PC-3 (cell line): ENCODE results near the gene LGALS7. TPM values are rescaled to one million over a fixed set of nuclear protein-coding genes. Genes with fewer than 3 reads are reported as not detected.

Experiments used
- ATAC-seq: fragments of 200-7000 bp; cut with Tn5 transposase; 2 replicates; pipeline ENCODE4 v1.9.1; 2020; ENCODE audit warnings: mild to moderate bottlenecking, moderate library complexity
- BruUV-seq: library from RNA; stranded (reverse); fragments of 400-500 nt; replicated peaks from 2 replicates; lab custom pipeline; 2021; lab: Mats Ljungman, UMichigan
- CTCF ChIA-PET: fragments of 300-600 bp; sonication (Branson Sonifier 250); formaldehyde crosslinking; loops from one replicate; lab custom pipeline; 2022; ENCODE audit warnings: antibody characterized with exemption; lab: Charles Lee
- POLR2A ChIA-PET: fragments of 300-600 bp; sonication (Branson Sonifier 250); formaldehyde crosslinking; loops from one replicate; lab custom pipeline; 2022; ENCODE audit warnings: antibody characterized with exemption; ENCODE audit not compliant: unreplicated experiment; lab: Charles Lee
- DNase-seq: peaks from one replicate; pipeline ENCODE4 v3.0.0-alpha.2; 2015
- H2AFZ ChIP-seq: fragments of 300-600 bp; sonication (generic); 2 replicates; pipeline ENCODE4 v1.6.0; 2016; ENCODE audit warnings: antibody characterized with exemption, low read length
- H3F3A ChIP-seq: fragments of 300-600 bp; sonication (generic); one replicate; pipeline ENCODE4 v1.6.0; 2017; ENCODE audit warnings: antibody characterized with exemption, low read length, control low read depth, mild to moderate bottlenecking; ENCODE audit not compliant: unreplicated experiment
- H3K27ac ChIP-seq: fragments of 300-600 bp; sonication (generic); 2 replicates; pipeline ENCODE4 v1.5.1; 2016; ENCODE audit warnings: mild to moderate bottlenecking, low read length
- H3K27me3 ChIP-seq: fragments of 300-600 bp; sonication (generic); 2 replicates; pipeline ENCODE4 v1.6.1; 2016; ENCODE audit warnings: low read length, mixed read lengths
- H3K36me3 ChIP-seq: fragments of 300-600 bp; sonication (generic); 2 replicates; pipeline ENCODE4 v1.6.1; 2016; ENCODE audit warnings: low read depth, mixed run types, low read length, mixed read lengths
- H3K4me1 ChIP-seq: fragments of 300-600 bp; sonication (generic); 2 replicates; pipeline ENCODE4 v1.5.1; 2016; ENCODE audit warnings: low read length; ENCODE audit not compliant: insufficient read depth
- H3K4me2 ChIP-seq: fragments of 300-600 bp; sonication (generic); 2 replicates; pipeline ENCODE4 v1.6.0; 2016; ENCODE audit warnings: low read length
- H3K4me3 ChIP-seq: fragments of 300-600 bp; sonication (generic); 2 replicates; pipeline ENCODE4 v1.5.1; 2016; ENCODE audit warnings: mild to moderate bottlenecking, low read length, mixed read lengths
- H3K79me2 ChIP-seq: fragments of 300-600 bp; sonication (generic); 2 replicates; pipeline ENCODE4 v1.6.1; 2017; ENCODE audit warnings: low read length, mixed read lengths
- H3K9ac ChIP-seq: fragments of 300-600 bp; sonication (generic); 2 replicates; pipeline ENCODE4 v1.6.0; 2016; ENCODE audit warnings: mild to moderate bottlenecking, low read length
- H3K9me2 ChIP-seq: fragments of 300-600 bp; sonication (generic); replicated peaks from 2 replicates; pipeline ENCODE4 v1.6.1; 2016; ENCODE audit warnings: mixed run types, low read length, mixed read lengths
- H3K9me3 ChIP-seq: fragments of 300-600 bp; sonication (generic); 2 replicates; pipeline ENCODE4 v1.6.1; 2016; ENCODE audit warnings: low read length, mixed read lengths
- H4K20me1 ChIP-seq: fragments of 300-600 bp; sonication (generic); 2 replicates; pipeline ENCODE4 v1.6.1; 2016; ENCODE audit warnings: low read length, mixed read lengths
- CTCF ChIP-seq: fragments of 300-600 bp; sonication (generic); conservative IDR thresholded peaks from 2 replicates; pipeline ENCODE4 v1.5.1; 2017; ENCODE audit warnings: antibody characterized with exemption, low read depth, mild to moderate bottlenecking, low read length
- EZH2 ChIP-seq: fragments of 300-600 bp; sonication (generic); IDR thresholded peaks from one replicate; pipeline ENCODE4 v1.6.1; 2017; ENCODE audit warnings: antibody characterized with exemption, mild to moderate bottlenecking, low read length; ENCODE audit not compliant: unreplicated experiment
- EZH2phosphoT487 ChIP-seq: fragments of 300-600 bp; sonication (generic); IDR thresholded peaks from 2 replicates; pipeline ENCODE4 v1.6.1; 2018; ENCODE audit warnings: mild to moderate bottlenecking, antibody characterized with exemption, low read length, borderline replicate concordance
- intact Hi-C: fragments of 100-400 bp; cut with micrococcal nuclease; formaldehyde crosslinking; loops from 2 replicates; pipeline ENCODE4 v1.9.0; 2023
- total RNA-seq: library from RNA; depleted of rRNA; stranded (reverse); fragments of >200 nt; gene quantifications from 2 replicates; pipeline ENCODE4 v1.2.3, GENCODE V29; 2014

The LGALS7 gene
- total RNA-seq, 1 experiment from 2014 or later = not detected

GRCh38 chr19:38731654-38732301 lies 41.5 kb downstream of the LGALS7 start:
- Histone ChIP-seq H3K9me3 (no peaks in the 10 kb centered on the region), H3K9ac (no peak overlapping the region), H3K36me3 (peaks cover 21% of the 10 kb centered on the region), H3F3A (peaks cover 6% of the 10 kb centered on the region), H2AFZ (no peak overlapping the region), H3K4me1 (peaks cover 16% of the 10 kb centered on the region), H3K27me3 (no peaks in the 10 kb centered on the region), H3K9me2 (no peaks in the 10 kb centered on the region), H3K4me3 (no peak overlapping the region), H3K79me2 (no peaks in the 10 kb centered on the region), H3K27ac (no peak overlapping the region), H4K20me1 (no peaks in the 10 kb centered on the region), H3K4me2 (no peak overlapping the region)
- intact Hi-C loops = loop anchor here (5.0 kb wide), 1 partner anchor 106 kb away; no protein-coding TSS in a partner anchor
- POLR2A ChIA-PET = no interaction called here
- CTCF ChIA-PET = no interaction called here
- no TSS peak for BruUV-seq
- no peak for ATAC-seq
- no peak for TF ChIP-seq CTCF
- TF ChIP-seq EZH2 = no peak
- TF ChIP-seq EZH2phosphoT487 = no peak
- DNase-seq = no peak

- Histone ChIP-seq H4K20me1 (no peaks in the 10 kb centered on the region), H3K4me3 (no peak overlapping the region), H3K9me2 (no peaks in the 10 kb centered on the region), H3K27ac (no peak overlapping the region), H3F3A (peaks cover 6% of the 10 kb centered on the region), H3K9ac (no peak overlapping the region), H2AFZ (no peak overlapping the region), H3K36me3 (peaks cover 21% of the 10 kb centered on the region), H3K27me3 (no peaks in the 10 kb centered on the region), H3K4me1 (peaks cover 16% of the 10 kb centered on the region), H3K9me3 (no peaks in the 10 kb centered on the region), H3K79me2 (no peaks in the 10 kb centered on the region), H3K4me2 (no peak overlapping the region)
- ChIA-PET CTCF (no interaction called here), POLR2A (no interaction called here)
- ATAC-seq (no peak), DNase-seq (no peak)
- TF ChIP-seq EZH2phosphoT487 = no peak
- no peak for TF ChIP-seq CTCF
- TF ChIP-seq EZH2 = no peak
- intact Hi-C loops = loop anchor here (5.0 kb wide), 1 partner anchor 106 kb away; no protein-coding TSS in a partner anchor
- BruUV-seq = no TSS peak
Measured at GRCh38 chr19:38730731-38731589, 42.4 kb downstream of the LGALS7 start.

DNA sequence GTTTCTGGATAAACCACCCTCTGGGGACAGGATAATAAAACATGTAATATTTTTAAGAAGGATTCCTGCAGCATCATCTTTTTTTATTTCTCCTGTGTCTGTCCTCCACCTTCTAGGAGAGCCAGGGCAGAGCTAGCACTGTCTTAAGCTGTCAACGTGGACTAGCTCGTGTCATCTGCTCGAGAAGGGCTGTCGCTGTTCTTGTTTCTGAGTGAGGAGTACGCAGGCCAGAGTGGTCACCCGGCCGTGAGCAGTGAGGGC lies 42.9 kb downstream of the LGALS7 start:
- H3K4me2 ChIP-seq = no peak overlapping the region
- H3K27me3 ChIP-seq = no peaks in the 10 kb centered on the region
- H4K20me1 ChIP-seq = no peaks in the 10 kb centered on the region
- no peaks in the 10 kb centered on the region for H3K79me2 ChIP-seq
- no peak overlapping the region for H2AFZ ChIP-seq
- intact Hi-C loops = loop anchor here (5.0 kb wide), 1 partner anchor 107 kb away; no protein-coding TSS in a partner anchor
- H3K9ac ChIP-seq = no peak overlapping the region
- no peak overlapping the region for H3K4me3 ChIP-seq
- ChIA-PET CTCF (no interaction called here), POLR2A (no interaction called here)
- TF ChIP-seq CTCF = no peak
- no peak for TF ChIP-seq EZH2phosphoT487
- TF ChIP-seq EZH2 = no peak
- H3F3A ChIP-seq = peaks cover 6% of the 10 kb centered on the region
- peaks cover 16% of the 10 kb centered on the region for H3K4me1 ChIP-seq
- no TSS peak for BruUV-seq
- H3K36me3 ChIP-seq = peaks cover 25% of the 10 kb centered on the region
- no peak overlapping the region for H3K27ac ChIP-seq
- no peaks in the 10 kb centered on the region for H3K9me3 ChIP-seq
- ATAC-seq (no peak), DNase-seq (no peak)
- H3K9me2 ChIP-seq = no peaks in the 10 kb centered on the region
